Esophagus muscularis mucosa (tissue), 4 donors: ENCODE results near the gene FLCN. TPM values are rescaled to one million over a fixed set of nuclear protein-coding genes. Genes with fewer than 3 reads are reported as not detected.
"Not testable (repeated sequence)": the region's sequence is repeated elsewhere in the genome, so short reads cannot be mapped to it uniquely, and the experiment has no call there.

ENCODE experiments used
- DNase-seq: peaks from one replicate; pipeline ENCODE4 v3.0.0-alpha.2; 2017; ENCODE audit errors: extremely low spot score
- H3K27ac ChIP-seq, 4 donors: fragments of 200-600 bp; sonication (generic); replicated peaks in 1 of 4; 1 replicate in 3 of 4; 2 replicates in 1 of 4; pipeline ENCODE4 v1.5.1; 2016 to 2019; ENCODE audit warnings: mild to moderate bottlenecking in 1 of 4
- H3K27me3 ChIP-seq, 4 donors: fragments of 200-600 bp; sonication (generic); one replicate each; pipeline versions ENCODE4 v1.5.1 to v1.6.0; 2016 to 2019
- H3K36me3 ChIP-seq, 4 donors: fragments of 200-600 bp; sonication (generic); one replicate each; pipeline ENCODE4 v1.5.1; 2016 to 2019
- H3K4me1 ChIP-seq, 4 donors: fragments of 200-600 bp; sonication (generic); one replicate each; pipeline ENCODE4 v1.5.1; 2016 to 2019
- H3K4me3 ChIP-seq, 4 donors: fragments of 200-600 bp; sonication (generic); 1 replicate in 2 of 4; 2 replicates in 2 of 4; pipeline ENCODE4 v1.5.1; 2016 to 2019; ENCODE audit warnings: mild to moderate bottlenecking in 4 of 4, moderate library complexity in 1 of 4
- H3K9me3 ChIP-seq, 4 donors: fragments of 200-600 bp; sonication (generic); 1 replicate in 3 of 4; 2 replicates in 1 of 4; pipeline ENCODE4 v1.5.1; 2016 to 2019
- CTCF ChIP-seq, 3 experiments: fragments of 200-600 bp in 2 of 3; fragments of 450-650 bp in 1 of 3; sonication (generic) in 2 of 3; IDR thresholded peaks; one replicate each; pipeline ENCODE4 v1.5.1; 2017 to 2019; ENCODE audit warnings: antibody characterized with exemption in 3 of 3, mild to moderate bottlenecking in 2 of 3, moderate library complexity in 1 of 3
- EP300 ChIP-seq: sonication (generic); formaldehyde crosslinking; IDR thresholded peaks from one replicate; pipeline ENCODE4 v1.6.1; 2017; ENCODE audit warnings: antibody characterized with exemption
- POLR2A ChIP-seq: fragments of 450-650 bp; IDR thresholded peaks from one replicate; pipeline ENCODE4 v1.6.1; 2017; ENCODE audit warnings: antibody characterized with exemption, moderate library complexity, mild to moderate bottlenecking, low read depth
- POLR2AphosphoS5 ChIP-seq, 2 donors: sonication (generic); formaldehyde crosslinking; IDR thresholded peaks; one replicate each; pipeline ENCODE4 v1.6.1; 2017; ENCODE audit warnings: antibody characterized with exemption in 2 of 2
- WGBS: methylation state at CpG from one replicate; pipeline ENCODE4 v1.1.5; 2018; 5-methylcytosine and 5-hydroxymethylcytosine counted together
- intact Hi-C: fragments of 100-400 bp; cut with DNase I; formaldehyde crosslinking; loops from one replicate; pipeline ENCODE4 v1.15.1; 2023
- total RNA-seq, 4 donors: library from RNA; depleted of rRNA; stranded (reverse); fragments of >200 nt; gene quantifications; one replicate each; pipeline versions ENCODE4 v1.1.0 to v1.2.1, GENCODE V29; 2016

FLCN gene
- total RNA-seq, 4 donors from 2014 or later, result 21.5 to 64.7 (median 45.5) TPM

DNA sequence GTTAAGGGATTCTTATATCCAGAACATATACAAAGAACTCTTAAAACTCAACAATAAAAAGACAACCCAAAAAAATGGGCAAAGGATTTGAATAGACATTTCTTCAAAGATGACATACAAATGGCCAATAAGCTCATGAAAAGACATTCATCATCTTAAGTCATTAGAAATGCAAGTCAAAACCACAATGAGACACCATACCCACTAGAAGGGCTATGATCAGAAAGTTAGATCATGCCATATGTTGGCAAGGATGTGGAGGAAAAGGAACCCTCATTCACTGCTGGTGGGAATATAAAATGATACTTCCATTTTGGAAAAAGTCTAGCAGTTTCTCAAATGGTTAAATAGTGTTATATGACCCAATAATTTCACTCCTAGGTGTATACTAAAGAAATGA is 40.2 kb downstream of the FLCN start:
- Histone ChIP-seq H3K9me3 (no peaks in the 10 kb centered on the region), H3K27me3 (no peaks in the 10 kb centered on the region), H3K36me3 (no peaks in the 10 kb centered on the region), H3K4me3 (no peak overlapping the region), H3K27ac (no peak overlapping the region), H3K4me1 (peaks cover 24 to 41% (median 38%) of the 10 kb centered on the region in 4 donors)
- TF ChIP-seq EP300, result no peak
- TF ChIP-seq POLR2A, result no peak
- no peak for TF ChIP-seq CTCF (IDR thresholded peaks at IDR 0.05)
- no peak for TF ChIP-seq POLR2AphosphoS5 (IDR thresholded peaks at IDR 0.05)
- DNase-seq, result no peak
- intact Hi-C loops, result no loop called here

- DNase-seq, H3K27ac ChIP-seq, H3K27me3 ChIP-seq, H3K9me3 ChIP-seq, intact Hi-C loops, H3K36me3 ChIP-seq, H3K4me3 ChIP-seq: not testable (repeated sequence)
- WGBS, result 95% methylated on average over 5 of the region's 5 CpGs
- peaks cover 27 to 41% (median 38%) of the 10 kb centered on the region in 4 donors for H3K4me1 ChIP-seq
Measured at GRCh38 chr17:17195466-17195865, 41.5 kb downstream of the FLCN start.

DNA sequence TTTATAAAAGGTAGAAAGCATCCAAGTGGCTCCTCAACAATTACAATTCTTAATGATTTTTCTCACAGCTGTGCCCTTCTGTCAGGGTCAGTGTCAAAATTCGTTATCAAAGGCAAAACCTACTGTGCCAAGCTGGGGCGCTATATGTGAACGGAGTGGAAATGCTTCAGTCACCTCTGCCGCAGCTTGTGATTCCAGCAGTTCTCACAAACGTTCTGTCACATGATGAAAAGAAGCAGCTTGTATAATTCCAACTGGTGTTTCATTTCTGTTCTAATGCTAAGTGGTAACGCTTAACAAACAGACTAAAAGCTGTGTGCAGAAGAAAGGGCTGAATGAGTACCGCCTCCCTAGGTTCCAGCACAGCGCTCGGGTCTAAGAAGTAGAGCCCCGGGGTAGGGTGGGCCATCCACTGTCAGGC is 45.0 kb downstream of the FLCN start:
- WGBS, result 31% methylated on average over 9 of the region's 10 CpGs
- DNase-seq, result no peak
- Histone ChIP-seq H3K36me3 (peaks cover 0 to 28% (median 13%) of the 10 kb centered on the region in 4 donors), H3K9me3 (no peaks in the 10 kb centered on the region), H3K27ac (peak overlapping the region; percentile 59 to 79 (median 77)), H3K4me3 (no peak overlapping the region), H3K27me3 (no peaks in the 10 kb centered on the region), H3K4me1 (peaks cover 38 to 47% (median 39%) of the 10 kb centered on the region in 4 donors)
- TF ChIP-seq CTCF (IDR thresholded peaks at IDR 0.05), result no peak
- no peak for TF ChIP-seq POLR2A
- peak in 1 of 2 donors; percentile 48 for TF ChIP-seq POLR2AphosphoS5 (IDR thresholded peaks at IDR 0.05)
- intact Hi-C loops, result no loop called here

DNA sequence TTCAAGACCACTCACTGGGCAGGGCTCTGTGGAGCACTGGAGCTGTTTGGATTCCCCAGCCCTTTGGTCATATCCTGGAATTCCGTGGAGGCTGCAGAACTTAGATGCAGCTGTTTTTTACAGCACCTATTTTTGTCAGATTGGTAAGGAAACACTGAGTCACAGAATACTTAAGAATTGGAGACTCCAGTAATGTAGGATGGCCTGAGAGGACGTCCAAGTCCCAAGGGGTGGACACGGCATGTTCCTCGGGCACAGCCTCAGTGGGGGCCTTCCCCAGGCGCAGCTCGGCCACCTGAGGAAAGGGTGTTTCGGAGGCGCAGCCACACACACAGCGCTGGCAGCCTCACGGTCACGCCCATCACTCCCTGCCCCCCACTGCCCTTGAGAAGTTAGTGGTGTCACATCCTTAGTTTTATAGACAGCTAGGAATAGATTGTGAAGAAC is 45.6 kb downstream of the FLCN start:
- Histone ChIP-seq H3K27me3 (no peaks in the 10 kb centered on the region), H3K36me3 (peaks cover 0 to 29% (median 13%) of the 10 kb centered on the region in 4 donors), H3K4me1 (peaks cover 44 to 53% (median 45%) of the 10 kb centered on the region in 4 donors), H3K27ac (peak overlapping the region; percentile 59 to 79 (median 77)), H3K9me3 (no peaks in the 10 kb centered on the region), H3K4me3 (no peak overlapping the region)
- no peak for DNase-seq
- TF ChIP-seq EP300 (no peak), POLR2AphosphoS5 (IDR thresholded peaks at IDR 0.05) (peak; percentile 70 to 81)
- intact Hi-C loops, result no loop called here
- 63% methylated on average over 11 of the region's 11 CpGs for WGBS

DNA sequence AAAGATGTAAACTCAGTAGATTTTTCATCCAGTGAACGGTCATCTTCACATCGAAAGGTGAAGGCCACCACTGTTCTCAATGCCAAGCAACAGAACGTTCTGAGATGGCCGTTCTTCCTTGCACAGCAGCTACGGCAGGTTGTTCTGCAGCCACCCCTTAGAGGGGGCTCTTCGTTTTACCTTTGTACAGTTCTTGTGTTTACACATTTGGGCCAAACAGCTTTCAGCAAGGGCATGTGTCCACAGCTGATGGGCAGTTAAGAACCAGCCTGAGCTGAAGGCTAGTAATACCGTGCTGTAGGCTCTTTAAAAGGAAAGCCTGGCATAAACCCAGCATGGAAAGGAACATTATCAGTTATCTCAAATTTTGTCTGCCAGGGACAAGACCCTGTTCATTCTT is 46.8 kb downstream of the FLCN start:
- no peaks in the 10 kb centered on the region for H3K9me3 ChIP-seq
- no peak overlapping the region for H3K4me3 ChIP-seq
- H3K27me3 ChIP-seq, result no peaks in the 10 kb centered on the region
- no peak for TF ChIP-seq POLR2A
- TF ChIP-seq POLR2AphosphoS5 (IDR thresholded peaks at IDR 0.05), result no peak
- no peak for TF ChIP-seq EP300
- TF ChIP-seq CTCF (IDR thresholded peaks at IDR 0.05), result no peak
- 71% methylated on average over 7 of the region's 7 CpGs for WGBS
- no peak for DNase-seq
- H3K27ac ChIP-seq, result peak overlapping the region; percentile 59 to 79 (median 77)
- peaks cover 0 to 31% (median 13%) of the 10 kb centered on the region in 4 donors for H3K36me3 ChIP-seq
- intact Hi-C loops, result no loop called here
- H3K4me1 ChIP-seq, result peaks cover 50 to 60% (median 54%) of the 10 kb centered on the region in 4 donors

- DNase-seq, result no peak
- WGBS, result 68% methylated on average over 4 of the region's 4 CpGs
- H3K4me1 ChIP-seq, result peaks cover 50 to 63% (median 58%) of the 10 kb centered on the region in 4 donors
- peak overlapping the region; percentile 59 to 79 (median 77) for H3K27ac ChIP-seq
- no peaks in the 10 kb centered on the region for H3K9me3 ChIP-seq
- intact Hi-C loops, result no loop called here
- H3K36me3 ChIP-seq, result peaks cover 0 to 36% (median 15%) of the 10 kb centered on the region in 4 donors
- H3K27me3 ChIP-seq, result no peaks in the 10 kb centered on the region
- no peak overlapping the region for H3K4me3 ChIP-seq
- TF ChIP-seq EP300 (no peak), POLR2AphosphoS5 (IDR thresholded peaks at IDR 0.05) (no peak), CTCF (IDR thresholded peaks at IDR 0.05) (no peak), POLR2A (no peak)
Measured at GRCh38 chr17:17189559-17189958, 47.4 kb downstream of the FLCN start.
